ENCODE measurements around the gene HOPX. TPM values are rescaled to one million over a fixed set of nuclear protein-coding genes. Genes with fewer than 3 reads are reported as not detected.

HOPX gene
- total and polyA plus RNA-seq, 2 of the 4 experiments (the other 2 are of a cell fraction), result 1.3 to 1.7 TPM

GRCh38 chr4:56701644-56702043 lies 20.5 kb upstream of the HOPX start:
- Histone ChIP-seq H3K18ac (ENCODE audit: low read depth, low read length) (no peak overlapping the region), H3K9me3 (ENCODE audit: control insufficient read depth, insufficient read depth, low read length) (peaks cover 3% of the 10 kb centered on the region; the same call in 1 of the 2 replicates), H3K14ac (replicated peaks; ENCODE audit: low read depth, low read length) (no peak overlapping the region), H4K20me1 (ENCODE audit: insufficient read depth, low read length) (no peaks in the 10 kb centered on the region), H2AK5ac (ENCODE audit: low read depth, low read length) (no peak overlapping the region), H2BK120ac (ENCODE audit: low read depth, low read length) (no peak overlapping the region), H3K9me1 (ENCODE audit: insufficient read depth, low read length) (no peaks in the 10 kb centered on the region), H2BK5ac (ENCODE audit: low read depth, low read length, poor library complexity, severe bottlenecking) (no peak overlapping the region), H3K9ac (ENCODE audit: low read depth, low read length) (no peak overlapping the region), H3K4ac (ENCODE audit: low read depth, low read length) (no peak overlapping the region), H4K5ac (ENCODE audit: low read depth, low read length) (no peak overlapping the region), H3K4me3 (ENCODE audit: insufficient read depth, low read depth, low read length) (no peak overlapping the region), H3K27me3 (ENCODE audit: control insufficient read depth, insufficient read depth, low read length) (peaks cover 18% of the 10 kb centered on the region), H2AK9ac (replicated peaks; ENCODE audit: low read depth, low read length, poor library complexity) (no peak overlapping the region), H2BK20ac (ENCODE audit: low read depth, low read length) (no peak overlapping the region), H3K4me1 (ENCODE audit: control insufficient read depth, insufficient read depth, low read length) (no peaks in the 10 kb centered on the region), H2BK15ac (ENCODE audit: low read depth, low read length) (no peak overlapping the region), H3K79me1 (ENCODE audit: low read depth in 1 of 2, low read length in 2 of 2) (no peaks in the 10 kb centered on the region), H3K36me3 (ENCODE audit: control insufficient read depth, insufficient read depth, low read length) (no peaks in the 10 kb centered on the region), H2AFZ (replicated peaks; ENCODE audit: low read length, poor library complexity) (no peak overlapping the region), H3K23ac (ENCODE audit: low read depth, low read length) (no peak overlapping the region), H3K4me2 (ENCODE audit: low read depth, low read length) (no peak overlapping the region), H4K8ac (ENCODE audit: low read depth in 2 of 2, low read length in 2 of 2) (no peak overlapping the region), H3K56ac (ENCODE audit: extremely low read depth, insufficient read depth, low read length) (no peak overlapping the region), H3K27ac (ENCODE audit: insufficient read depth, low read length) (no peak overlapping the region), H4K91ac (ENCODE audit: insufficient read depth, low read depth, low read length) (no peak overlapping the region)
- no TSS peak for BruUV-seq (replicated peaks)
- DNase-seq (no peak), ATAC-seq (ENCODE audit: low read depth) (no peak)
- whole genome bisulfite sequencing, 2 experiments (ENCODE audit: extremely low coverage in 2 of 2, insufficient read length in 1 of 2), result no CpG with 5 or more reads among the region's 2 CpGs
- dilution Hi-C loops (cut with HindIII; ENCODE audit: low sequenced_read_pairs, unreplicated experiment) (no loop called here), in situ Hi-C loops (cut with MboI; ENCODE audit: low sequenced_read_pairs) (no loop called here), intact Hi-C loops (cut with micrococcal nuclease) (no loop called here)
- ChIA-PET CTCF (no interaction called here), POLR2A (ENCODE audit: unreplicated experiment) (no interaction called here)
- no peak for TF ChIP-seq CTCF (conservative IDR thresholded peaks at IDR 0.05; ENCODE audit: low read depth, low read length)
- no peak for TF ChIP-seq MAZ (IDR thresholded peaks at IDR 0.05; ENCODE audit: borderline replicate concordance, low read depth, low read length)
